G401.6 (cell line): ENCODE data around the gene BPIFB6.

Experiments used
- FAIRE-seq: peaks from 2 replicates; lab custom pipeline; 2012; peaks lifted over from hg19 to GRCh38; lab: Jason Lieb, UNC

Gene BPIFB6

DNA sequence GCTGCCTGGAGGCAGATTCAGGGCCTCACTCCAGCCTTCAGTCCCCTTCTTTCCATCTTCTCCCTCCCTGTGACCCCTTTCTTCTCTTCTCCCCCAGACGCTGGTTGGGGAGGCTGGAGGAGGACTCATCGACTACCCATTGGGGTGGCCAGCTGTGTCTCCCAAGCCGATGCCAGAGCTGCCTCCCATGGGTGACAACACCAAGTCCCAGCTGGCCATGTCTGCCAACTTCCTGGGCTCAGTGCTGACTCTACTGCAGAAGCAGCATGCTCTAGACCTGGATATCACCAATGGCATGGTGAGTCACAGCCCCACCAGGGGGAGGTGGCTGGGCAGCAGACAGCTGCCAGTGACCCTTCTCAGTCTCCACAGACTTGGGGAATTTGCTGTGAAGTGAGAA lies 60.9 kb downstream of the BPIFB6 start:
- FAIRE-seq = no peak

DNA sequence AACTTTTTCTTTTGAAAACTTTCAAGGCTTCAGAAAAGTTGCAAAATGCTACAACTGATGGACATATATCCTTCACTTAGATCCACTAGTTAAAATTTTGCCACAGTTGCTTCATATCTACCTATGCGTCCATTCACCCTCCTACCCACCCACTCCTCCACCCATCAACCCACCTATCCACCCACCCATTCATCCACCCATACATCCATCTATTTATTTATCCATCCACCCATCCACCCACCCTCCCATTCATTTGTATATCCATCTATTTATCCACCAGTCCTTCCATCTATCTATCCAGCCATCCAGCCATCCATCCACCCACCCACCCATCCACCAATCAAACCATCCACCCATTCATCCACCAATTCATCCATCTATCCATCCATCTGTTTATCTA lies 61.6 kb downstream of the BPIFB6 start:
- no peak for FAIRE-seq

GRCh38 chr20:33093582-33093981 lies 62.1 kb downstream of the BPIFB6 start:
- FAIRE-seq = no peak
